ENCODE results near the gene VANGL2.

Gene VANGL2

DNA sequence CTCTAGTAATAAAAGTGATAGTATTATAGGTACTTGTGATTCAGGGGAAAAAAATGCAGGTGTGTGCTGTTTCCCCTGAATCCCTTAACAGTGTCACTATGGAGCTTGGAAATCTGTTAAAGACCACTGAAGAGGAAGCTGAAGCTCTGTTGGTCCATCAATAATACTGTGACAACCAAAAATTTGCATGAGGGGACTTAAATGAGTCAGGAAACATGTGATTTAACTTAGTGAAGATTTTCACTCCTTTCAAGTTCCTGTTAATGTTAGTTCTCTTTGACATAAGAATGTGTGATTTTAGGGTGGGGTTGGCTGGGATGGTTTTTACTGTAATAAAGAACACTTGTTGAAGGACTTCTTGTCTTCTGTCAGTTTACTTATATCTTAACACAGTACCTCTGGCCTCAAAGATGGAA is 32.0 kb downstream of the VANGL2 start:
- no peak overlapping the region for H3K27ac ChIP-seq
- TF ChIP-seq, protein P1, sequence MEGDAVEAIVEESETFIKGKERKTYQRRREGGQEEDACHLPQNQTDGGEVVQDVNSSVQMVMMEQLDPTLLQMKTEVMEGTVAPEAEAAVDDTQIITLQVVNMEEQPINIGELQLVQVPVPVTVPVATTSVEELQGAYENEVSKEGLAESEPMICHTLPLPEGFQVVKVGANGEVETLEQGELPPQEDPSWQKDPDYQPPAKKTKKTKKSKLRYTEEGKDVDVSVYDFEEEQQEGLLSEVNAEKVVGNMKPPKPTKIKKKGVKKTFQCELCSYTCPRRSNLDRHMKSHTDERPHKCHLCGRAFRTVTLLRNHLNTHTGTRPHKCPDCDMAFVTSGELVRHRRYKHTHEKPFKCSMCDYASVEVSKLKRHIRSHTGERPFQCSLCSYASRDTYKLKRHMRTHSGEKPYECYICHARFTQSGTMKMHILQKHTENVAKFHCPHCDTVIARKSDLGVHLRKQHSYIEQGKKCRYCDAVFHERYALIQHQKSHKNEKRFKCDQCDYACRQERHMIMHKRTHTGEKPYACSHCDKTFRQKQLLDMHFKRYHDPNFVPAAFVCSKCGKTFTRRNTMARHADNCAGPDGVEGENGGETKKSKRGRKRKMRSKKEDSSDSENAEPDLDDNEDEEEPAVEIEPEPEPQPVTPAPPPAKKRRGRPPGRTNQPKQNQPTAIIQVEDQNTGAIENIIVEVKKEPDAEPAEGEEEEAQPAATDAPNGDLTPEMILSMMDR (conservative IDR thresholded peaks at IDR 0.05) = no peak

DNA sequence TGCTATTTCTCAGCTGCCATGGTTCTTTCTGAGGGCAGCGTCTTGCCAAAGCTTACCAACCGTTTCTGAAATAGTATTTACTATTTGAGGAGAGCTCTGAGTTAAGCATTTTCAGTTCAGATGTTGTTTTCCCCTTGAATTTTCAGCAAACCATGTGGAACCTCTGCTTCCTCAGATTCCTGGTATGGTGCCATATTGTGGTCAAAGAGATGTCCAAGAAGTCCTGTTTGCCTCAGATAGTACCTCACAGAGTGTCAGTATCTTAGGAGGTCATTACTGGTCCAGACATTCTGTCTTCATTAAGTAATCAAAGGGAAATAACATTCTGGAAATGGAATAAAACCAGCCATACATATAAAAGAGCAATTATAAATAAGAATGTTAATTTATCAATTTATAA is 36.6 kb downstream of the VANGL2 start:
- H3K27ac ChIP-seq = no peak overlapping the region
- TF ChIP-seq, protein P1 (conservative IDR thresholded peaks at IDR 0.05) = no peak

DNA sequence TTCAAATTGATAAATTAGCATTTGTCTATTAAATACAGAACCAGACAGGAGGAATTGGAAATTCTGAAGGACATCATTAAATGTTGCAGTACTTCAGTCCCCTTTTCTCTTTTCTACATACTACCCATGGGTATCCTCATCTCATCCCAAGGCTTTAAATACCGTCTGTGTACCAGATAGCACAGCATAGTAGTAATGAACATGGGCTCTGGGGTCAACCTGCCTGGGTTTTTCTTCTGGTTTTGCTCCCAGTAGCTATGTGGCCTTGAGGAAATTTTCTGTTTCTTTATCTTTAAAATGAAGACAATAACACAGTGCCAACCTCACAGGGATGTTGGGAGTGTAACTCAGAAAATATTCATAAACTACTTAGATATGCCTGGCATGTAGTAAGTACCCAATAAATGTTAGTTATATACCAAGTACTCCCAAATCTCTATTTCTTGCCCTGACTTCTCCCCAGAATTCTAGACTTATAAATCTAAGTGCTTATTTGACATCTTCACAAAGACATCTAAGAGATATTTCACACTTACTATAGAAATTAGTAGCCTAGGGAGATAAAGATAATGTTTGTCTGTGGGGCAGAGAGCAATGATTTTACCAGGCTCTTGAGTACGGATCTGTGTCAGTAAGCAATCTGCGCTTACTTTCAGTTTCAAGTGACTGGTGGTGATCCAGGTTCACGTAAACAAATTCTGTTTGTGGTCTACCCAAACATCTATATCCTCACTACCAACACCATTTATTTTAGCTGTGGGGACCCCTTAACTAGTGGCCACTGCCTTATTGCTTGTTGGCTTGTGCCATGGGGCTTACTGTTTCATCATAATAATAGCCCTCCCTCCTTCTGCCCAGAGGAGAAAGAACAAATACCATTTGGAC is 37.3 kb downstream of the VANGL2 start:
- no peak overlapping the region for H3K27ac ChIP-seq
- TF ChIP-seq, protein P1 (conservative IDR thresholded peaks at IDR 0.05) = no peak

DNA sequence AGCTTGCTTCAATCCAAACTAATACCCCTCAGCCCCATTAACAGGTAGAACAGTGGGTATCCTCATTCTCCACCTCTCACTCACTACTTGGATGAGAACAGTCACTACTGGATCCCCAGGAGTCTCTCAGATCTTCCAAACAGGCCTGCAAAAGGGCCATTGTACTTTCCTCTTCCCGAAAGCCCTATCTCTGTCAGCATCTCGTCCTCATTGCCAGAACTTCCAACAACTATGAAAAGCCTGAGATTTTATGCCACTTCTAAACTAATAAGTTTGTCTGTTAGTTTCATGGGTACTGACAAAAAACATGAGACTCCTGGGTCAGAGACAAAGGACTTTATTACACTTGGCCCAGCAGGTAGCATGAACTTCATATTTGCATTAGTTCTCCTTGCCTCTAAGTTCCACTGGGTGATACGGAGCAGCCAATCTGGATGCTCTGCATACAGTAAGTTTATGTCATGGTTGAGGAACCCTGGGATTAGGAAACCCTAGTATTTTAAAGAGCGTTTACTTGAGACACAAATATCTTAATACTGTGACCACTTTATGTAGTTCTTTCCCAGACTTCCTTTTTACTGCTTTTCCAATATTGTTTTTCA is 38.1 kb downstream of the VANGL2 start:
- no peak overlapping the region for H3K27ac ChIP-seq

DNA sequence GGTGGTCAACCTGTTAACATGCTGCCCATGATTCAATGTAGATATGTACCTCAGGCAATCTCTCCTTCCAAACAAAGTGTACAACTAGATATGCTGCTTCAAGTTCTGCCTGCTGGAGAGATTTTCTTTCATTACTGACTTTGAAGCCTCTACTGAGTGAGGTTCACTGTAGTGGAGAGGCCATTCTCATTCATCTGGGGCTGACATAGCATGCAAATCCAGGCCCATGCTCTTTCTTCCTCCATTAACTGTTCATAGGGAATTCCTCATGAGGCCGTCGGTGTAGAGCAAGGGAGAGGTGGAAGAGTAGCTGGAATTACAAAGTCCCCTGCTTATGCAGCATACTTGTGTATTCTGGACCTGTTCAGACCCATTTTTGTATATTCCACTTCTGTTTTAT is 38.6 kb downstream of the VANGL2 start:
- TF ChIP-seq, protein P1 (conservative IDR thresholded peaks at IDR 0.05) = no peak

More for the DNA sequence above, 38.1 kb downstream of the VANGL2 start:
- TF ChIP-seq, protein P1 (conservative IDR thresholded peaks at IDR 0.05) = no peak

DNA sequence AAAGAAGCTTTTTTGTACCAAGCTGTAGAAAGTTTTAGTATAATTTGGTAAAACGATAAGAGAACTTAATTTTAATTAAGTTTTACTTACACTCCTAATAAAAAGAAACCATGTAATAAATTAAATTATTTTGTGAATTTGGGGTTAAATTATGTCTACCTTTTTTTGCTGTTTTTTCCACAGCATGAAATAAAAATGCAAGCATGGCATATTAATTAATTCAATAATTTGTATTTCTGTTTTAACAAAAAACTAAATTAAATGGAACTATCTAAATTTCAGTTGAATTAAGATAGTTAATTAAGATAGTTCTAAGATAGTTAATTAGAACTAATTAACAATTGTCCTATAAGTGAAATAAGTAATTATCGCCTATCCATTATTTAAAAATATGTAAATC is 39.4 kb downstream of the VANGL2 start:
- H3K27ac ChIP-seq = no peak overlapping the region
- TF ChIP-seq, protein P1 (conservative IDR thresholded peaks at IDR 0.05) = no peak

More for the DNA sequence above, 38.6 kb downstream of the VANGL2 start:
- no peak overlapping the region for H3K27ac ChIP-seq

DNA sequence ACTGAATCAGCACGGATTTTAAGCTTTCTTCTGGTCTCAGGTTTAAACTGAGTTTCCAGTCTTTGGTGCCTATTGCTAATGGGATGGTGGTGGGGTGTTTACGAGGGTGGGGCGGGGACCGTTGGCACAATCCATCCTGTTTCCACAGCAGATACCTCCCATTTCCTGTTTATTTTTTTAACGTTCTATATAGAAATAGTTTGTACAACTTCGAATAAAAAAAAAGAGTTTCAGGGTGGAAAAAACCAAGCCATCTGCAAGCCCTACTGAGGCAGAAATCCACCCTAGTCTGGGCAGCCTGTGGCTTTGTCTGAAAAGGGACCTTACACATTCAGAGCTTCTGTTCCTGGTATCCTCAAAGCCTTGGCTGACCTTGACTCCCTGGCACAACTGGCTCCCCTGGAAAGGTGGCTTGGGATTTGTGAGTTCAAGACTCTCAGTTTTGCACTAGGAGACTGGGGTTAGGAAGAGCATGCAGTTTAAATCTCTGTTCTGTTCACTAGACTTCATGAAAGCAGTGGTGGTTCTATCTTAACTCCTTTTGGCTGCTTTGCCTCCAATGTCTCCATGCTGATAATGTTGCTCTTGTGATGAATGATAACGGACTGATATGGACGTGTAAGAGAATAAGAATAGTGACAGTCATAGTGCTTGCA is 46.7 kb downstream of the VANGL2 start:
- TF ChIP-seq, protein P1 (conservative IDR thresholded peaks at IDR 0.05) = no peak
- H3K27ac ChIP-seq = no peak overlapping the region
